GM23248 (cell line): ENCODE data around the gene HHIPL1. TPM values are rescaled to one million over a fixed set of nuclear protein-coding genes. Genes with fewer than 3 reads are reported as not detected.
A peak's percentile ranks its signal among the peaks of the same experiment; 100 is the strongest.

Experiments
- DNase-seq: peaks from one replicate; pipeline ENCODE4 v3.0.0-alpha.2; 2015
- H2AFZ ChIP-seq: fragments of 200-600 bp; sonication (generic); 2 replicates; pipeline ENCODE4 v1.6.1; 2016; ENCODE audit warnings: antibody characterized with exemption
- H3F3A ChIP-seq: fragments of 200-600 bp; sonication (generic); 2 replicates; pipeline ENCODE4 v1.6.1; 2016; ENCODE audit warnings: mild to moderate bottlenecking, antibody characterized with exemption, mixed run types; ENCODE audit not compliant: insufficient read depth
- H3K27ac ChIP-seq: fragments of 200-600 bp; sonication (generic); 2 replicates; pipeline ENCODE4 v1.5.1; 2016; ENCODE audit warnings: mild to moderate bottlenecking
- H3K27me3 ChIP-seq: fragments of 200-600 bp; sonication (generic); replicated peaks from 2 replicates; pipeline ENCODE4 v1.6.1; 2016; ENCODE audit warnings: mild to moderate bottlenecking; ENCODE audit not compliant: insufficient read depth
- H3K36me3 ChIP-seq: fragments of 200-600 bp; sonication (generic); 2 replicates; pipeline ENCODE4 v1.6.1; 2016; ENCODE audit warnings: low read depth, mild to moderate bottlenecking
- H3K4me1 ChIP-seq: fragments of 200-600 bp; sonication (generic); 2 replicates; pipeline ENCODE4 v1.6.1; 2016; ENCODE audit warnings: mild to moderate bottlenecking; ENCODE audit not compliant: insufficient read depth
- H3K4me2 ChIP-seq: fragments of 200-600 bp; sonication (generic); one replicate; pipeline ENCODE4 v1.6.1; 2016; ENCODE audit warnings: mild to moderate bottlenecking; ENCODE audit not compliant: unreplicated experiment
- H3K4me3 ChIP-seq: fragments of 200-600 bp; sonication (generic); 2 replicates; pipeline ENCODE4 v1.5.1; 2016; ENCODE audit warnings: mild to moderate bottlenecking
- H3K79me2 ChIP-seq: fragments of 200-600 bp; sonication (generic); 2 replicates; pipeline ENCODE4 v1.6.1; 2016; ENCODE audit warnings: mild to moderate bottlenecking; ENCODE audit not compliant: insufficient read depth
- H3K9ac ChIP-seq: fragments of 200-600 bp; sonication (generic); 2 replicates; pipeline ENCODE4 v1.6.1; 2016; ENCODE audit warnings: mild to moderate bottlenecking
- H3K9me2 ChIP-seq: fragments of 200-600 bp; sonication (generic); 2 replicates; pipeline ENCODE4 v1.6.1; 2016; ENCODE audit warnings: mixed run types, mild to moderate bottlenecking, moderate library complexity; ENCODE audit not compliant: insufficient read depth
- H3K9me3 ChIP-seq: fragments of 200-600 bp; sonication (generic); one replicate; pipeline ENCODE4 v1.6.1; 2017; ENCODE audit warnings: low read depth
- H4K20me1 ChIP-seq: fragments of 200-600 bp; sonication (generic); 2 replicates; pipeline ENCODE4 v1.6.0; 2016; ENCODE audit not compliant: insufficient read depth
- EZH2 ChIP-seq: fragments of 200-600 bp; sonication (generic); IDR thresholded peaks from 2 replicates; pipeline ENCODE4 v1.6.1; 2018; ENCODE audit warnings: antibody characterized with exemption, mild to moderate bottlenecking; ENCODE audit not compliant: insufficient read depth, poor library complexity, severe bottlenecking
- EZH2phosphoT487 ChIP-seq: fragments of 200-600 bp; sonication (generic); IDR thresholded peaks from 2 replicates; pipeline ENCODE4 v1.6.1; 2018; ENCODE audit warnings: antibody characterized with exemption, moderate library complexity, mild to moderate bottlenecking, low read depth; ENCODE audit not compliant: insufficient read depth
- WGBS, 2 experiments: methylation state at CpG; one replicate each; pipeline ENCODE4 v1.1.6; 2015 to 2017; ENCODE audit warnings: low lambda C conversion rate in 2 of 2, low coverage in 1 of 2; ENCODE audit errors: missing lambda C conversion rate in 2 of 2; 5-methylcytosine and 5-hydroxymethylcytosine counted together
- in situ Hi-C: fragments of 300-500 bp; cut with MboI; formaldehyde crosslinking; loops from 2 replicates; pipeline ENCODE4 v1.15.0; 2020
- polyA plus RNA-seq: library from polyadenylated mRNA; unstranded; fragments of >200 nt; fragmentation: Nextera tagmentation; extraction: Ambion mirVana; gene quantifications from 2 replicates; pipeline ENCODE4 v1.2.1, GENCODE V29; 2016
- total RNA-seq: library from RNA; depleted of rRNA; stranded (reverse); fragments of >200 nt; shearing (Covaris generic); gene quantifications from 2 replicates; pipeline ENCODE4 v1.2.3, GENCODE V29; 2014

The HHIPL1 gene
- total and polyA plus RNA-seq, 2 experiments from 2014 or later, result 6.5 to 11.3 TPM

DNA sequence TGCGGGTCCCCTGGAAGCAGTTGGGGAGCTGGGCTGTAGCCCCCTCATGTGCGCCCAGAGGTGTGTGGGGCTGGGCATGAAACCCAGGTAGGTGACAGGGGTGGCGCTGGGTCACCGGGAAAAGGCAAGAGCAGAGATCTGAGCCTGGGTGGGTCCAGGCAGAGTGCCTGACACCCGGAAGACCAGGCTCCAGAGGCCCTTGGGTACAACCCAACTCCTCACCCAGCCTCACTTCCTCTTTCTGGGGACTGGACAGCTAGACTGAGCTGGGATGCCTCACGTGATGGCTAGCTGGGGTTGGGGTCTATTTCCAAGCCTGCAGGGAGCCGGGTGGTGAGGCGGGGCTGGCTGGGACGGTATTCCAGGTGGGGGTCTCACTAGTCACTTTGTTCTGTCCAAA is 22.9 kb downstream of the HHIPL1 start:
- no peaks in the 10 kb centered on the region for H3K79me2 ChIP-seq
- in situ Hi-C loops, result no loop called here
- no peak overlapping the region for H3K9ac ChIP-seq
- no peaks in the 10 kb centered on the region for H3K36me3 ChIP-seq
- peaks cover 9% of the 10 kb centered on the region; the same call in 1 of the 2 replicates for H3K4me1 ChIP-seq
- no peaks in the 10 kb centered on the region for H3K27me3 ChIP-seq
- no peak overlapping the region for H2AFZ ChIP-seq
- no peaks in the 10 kb centered on the region for H4K20me1 ChIP-seq
- H3K4me2 ChIP-seq, result no peak overlapping the region
- H3K9me2 ChIP-seq, result no peaks in the 10 kb centered on the region
- H3K27ac ChIP-seq, result no peak overlapping the region
- no peaks in the 10 kb centered on the region for H3K9me3 ChIP-seq
- DNase-seq, result no peak
- H3K4me3 ChIP-seq, result no peak overlapping the region
- no peaks in the 10 kb centered on the region; the same call in 1 of the 2 replicates for H3F3A ChIP-seq
- 80 to 84% methylated on average over 8 to 9 of the region's 9 CpGs for WGBS, 2 experiments
- no peak for TF ChIP-seq EZH2phosphoT487

DNA sequence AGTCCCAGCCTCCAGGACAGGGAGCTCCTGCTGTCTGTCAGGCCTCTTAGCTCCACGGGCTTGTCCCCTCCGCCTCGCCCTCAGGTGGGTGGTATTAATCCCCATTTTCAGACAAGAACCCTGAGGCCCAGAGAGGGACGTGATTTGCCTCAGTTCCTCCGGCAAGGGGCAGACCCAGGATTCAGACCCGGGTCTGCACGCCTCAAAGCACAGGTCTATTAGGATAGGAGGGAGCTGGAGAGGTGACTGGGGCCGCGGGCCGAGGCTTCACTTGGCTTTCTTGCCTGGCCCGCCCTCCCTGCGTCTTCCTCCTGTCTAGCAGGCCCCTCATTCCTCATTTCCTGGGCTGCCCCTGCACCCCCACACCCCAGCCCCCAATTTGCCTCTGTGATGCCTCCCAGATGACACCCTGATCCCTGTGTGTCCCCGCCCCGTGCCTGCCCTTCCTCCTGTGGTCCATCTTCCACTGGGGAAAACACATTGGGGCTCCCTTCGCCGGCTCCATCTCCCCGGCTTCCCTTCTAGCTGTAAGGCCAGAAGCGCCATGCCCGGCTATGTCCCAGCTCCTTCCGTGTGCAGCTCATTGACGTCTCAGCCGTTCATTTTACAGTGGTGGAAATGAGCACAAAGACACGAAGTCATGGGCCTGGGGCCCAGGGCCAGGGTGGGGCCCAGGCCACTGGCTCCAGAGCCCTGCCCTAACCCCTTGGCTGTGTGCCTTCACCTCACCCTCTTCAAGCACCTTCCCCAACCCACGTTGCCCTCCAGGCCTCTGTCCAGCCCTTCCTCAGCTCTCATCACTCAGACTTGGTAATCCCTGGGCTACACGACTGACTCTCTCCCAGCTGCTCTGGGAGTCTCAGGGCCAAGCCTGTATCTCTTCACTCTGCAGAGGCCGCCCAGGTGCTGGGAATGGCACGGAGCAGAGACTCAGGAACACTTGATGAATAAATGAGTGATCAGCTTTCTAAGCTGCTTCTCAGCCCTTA is 23.7 kb downstream of the HHIPL1 start:
- Histone ChIP-seq H3K4me1 (peaks cover 9% of the 10 kb centered on the region; the same call in 1 of the 2 replicates), H3F3A (no peaks in the 10 kb centered on the region; the same call in 1 of the 2 replicates)
- no peak for DNase-seq

GRCh38 chr14:99670361-99671234 is 25.7 kb downstream of the HHIPL1 start:
- H3F3A ChIP-seq, result no peaks in the 10 kb centered on the region; the same call in 1 of the 2 replicates
- H3K4me2 ChIP-seq, result no peak overlapping the region
- no peaks in the 10 kb centered on the region for H3K79me2 ChIP-seq
- in situ Hi-C loops, result no loop called here
- H3K9me3 ChIP-seq, result no peaks in the 10 kb centered on the region
- 78 to 79% methylated on average over 14 of the region's 14 CpGs for WGBS, 2 experiments
- no peak overlapping the region for H2AFZ ChIP-seq
- no peaks in the 10 kb centered on the region for H3K9me2 ChIP-seq
- no peak overlapping the region for H3K9ac ChIP-seq
- H3K4me3 ChIP-seq, result no peak overlapping the region
- peaks cover 9% of the 10 kb centered on the region; the same call in 1 of the 2 replicates for H3K4me1 ChIP-seq
- H3K27me3 ChIP-seq, result no peaks in the 10 kb centered on the region
- no peaks in the 10 kb centered on the region for H3K36me3 ChIP-seq
- no peaks in the 10 kb centered on the region for H4K20me1 ChIP-seq
- no peak overlapping the region for H3K27ac ChIP-seq
- DNase-seq, result peak; percentile 18
- TF ChIP-seq EZH2 (no peak), EZH2phosphoT487 (no peak)

More for the DNA sequence above, 23.7 kb downstream of the HHIPL1 start:
- H4K20me1 ChIP-seq, result no peaks in the 10 kb centered on the region
- no peak overlapping the region for H2AFZ ChIP-seq
- H3K9ac ChIP-seq, result no peak overlapping the region
- H3K4me3 ChIP-seq, result no peak overlapping the region
- H3K27me3 ChIP-seq, result no peaks in the 10 kb centered on the region
- no peak overlapping the region for H3K27ac ChIP-seq
- no peaks in the 10 kb centered on the region for H3K9me3 ChIP-seq
- no peaks in the 10 kb centered on the region for H3K36me3 ChIP-seq
- in situ Hi-C loops, result no loop called here
- H3K4me2 ChIP-seq, result no peak overlapping the region
- H3K79me2 ChIP-seq, result no peaks in the 10 kb centered on the region
- WGBS, 2 experiments, result 86 to 87% methylated on average over 22 to 27 of the region's 27 CpGs
- TF ChIP-seq EZH2 (no peak), EZH2phosphoT487 (no peak)
- no peaks in the 10 kb centered on the region for H3K9me2 ChIP-seq
